Uterus (tissue), 4 donors: ENCODE results near the gene AP1G1. TPM values are rescaled to one million over a fixed set of nuclear protein-coding genes. Genes with fewer than 3 reads are reported as not detected.

Experiments used
- DNase-seq, 2 donors: peaks; one replicate each; pipeline ENCODE4 v3.0.0-alpha.2; 2019 to 2020
- H3K27ac ChIP-seq, 2 donors: fragments of 200-600 bp; sonication (generic); 1 replicate in 1 of 2; 2 replicates in 1 of 2; pipeline ENCODE4 v1.5.1; 2016 to 2018
- H3K27me3 ChIP-seq, 2 donors: fragments of 200-600 bp; sonication (generic); one replicate each; pipeline ENCODE4 v1.5.1; 2018 to 2019; ENCODE audit warnings: control low read depth in 1 of 2
- H3K36me3 ChIP-seq, 2 donors: fragments of 200-600 bp; sonication (generic); one replicate each; pipeline ENCODE4 v1.5.1; 2019; ENCODE audit warnings: control low read depth in 1 of 2
- H3K4me1 ChIP-seq, 2 donors: fragments of 200-600 bp; sonication (generic); one replicate each; pipeline ENCODE4 v1.5.1; 2018 to 2019; ENCODE audit warnings: control low read depth in 1 of 2
- H3K4me3 ChIP-seq, 2 donors: fragments of 200-600 bp; sonication (generic); 1 replicate in 1 of 2; 2 replicates in 1 of 2; pipeline ENCODE4 v1.5.1; 2018 to 2019; ENCODE audit warnings: mild to moderate bottlenecking in 1 of 2
- H3K9me3 ChIP-seq, 2 donors: fragments of 200-600 bp; sonication (generic); one replicate each; pipeline ENCODE4 v1.5.1; 2019; ENCODE audit warnings: control low read depth in 1 of 2
- POLR2A ChIP-seq, 2 donors: fragments of 450-650 bp; IDR thresholded peaks; one replicate each; pipeline ENCODE4 v1.6.1; 2016; ENCODE audit warnings: antibody characterized with exemption in 2 of 2, mild to moderate bottlenecking in 1 of 2, moderate library complexity in 1 of 2
- intact Hi-C: fragments of 100-400 bp; cut with DNase I; formaldehyde crosslinking; loops from one replicate; pipeline ENCODE4 v1.15.1; 2023; ENCODE audit warnings: low total_unique reads
- total RNA-seq, 4 donors: library from RNA; depleted of rRNA in 3 of 4; stranded (reverse); fragments of >200 nt in 3 of 4; gene quantifications; one replicate each; pipeline versions ENCODE4 v1.1.0 to v1.2.4, GENCODE V29; 2014 to 2023
- TF ChIP-seq, protein P1 (sequence below), 4 experiments: fragments of 200-600 bp in 2 of 4; fragments of 450-650 bp in 2 of 4; sonication (generic) in 2 of 4; IDR thresholded peaks; one replicate each; pipeline ENCODE4 v1.5.1; 2016 to 2019; ENCODE audit warnings: antibody characterized with exemption in 4 of 4, mild to moderate bottlenecking in 2 of 4, moderate library complexity in 1 of 4
- donor health status: DM: yes; HTN: yes; CAD: no.

The AP1G1 gene
- total RNA-seq, 4 donors from 2014 or later = 32.5 to 125 (median 56.4) TPM

DNA sequence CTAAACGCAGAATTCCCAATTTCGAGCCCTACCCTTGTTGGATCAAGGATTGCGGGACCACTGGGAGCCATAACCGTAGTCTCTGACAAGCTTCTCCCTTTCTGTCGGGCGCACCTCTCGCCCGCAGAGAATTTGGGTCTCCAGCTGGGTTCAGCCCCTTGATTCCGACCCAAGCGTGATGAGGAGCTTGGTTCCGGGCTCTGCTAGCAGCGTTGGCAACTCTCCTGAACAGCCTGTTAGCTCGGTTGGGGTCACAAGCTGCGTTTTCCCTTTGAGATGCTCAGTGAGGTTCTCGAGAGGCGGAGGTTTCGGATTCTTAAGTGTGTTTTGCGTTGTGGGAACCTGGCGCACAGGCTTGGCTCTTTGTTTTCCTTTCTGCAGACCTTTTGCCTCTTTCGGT is 37.8 kb upstream of the AP1G1 start:
- intact Hi-C loops = no loop called here
- Histone ChIP-seq H3K27ac (peak overlapping the region; percentile 88 to 89), H3K4me1 (no peaks in the 10 kb centered on the region), H3K4me3 (peak overlapping the region; percentile 73 to 94), H3K27me3 (no peaks in the 10 kb centered on the region), H3K9me3 (no peaks in the 10 kb centered on the region), H3K36me3 (no peaks in the 10 kb centered on the region)
- TF ChIP-seq, protein P1, sequence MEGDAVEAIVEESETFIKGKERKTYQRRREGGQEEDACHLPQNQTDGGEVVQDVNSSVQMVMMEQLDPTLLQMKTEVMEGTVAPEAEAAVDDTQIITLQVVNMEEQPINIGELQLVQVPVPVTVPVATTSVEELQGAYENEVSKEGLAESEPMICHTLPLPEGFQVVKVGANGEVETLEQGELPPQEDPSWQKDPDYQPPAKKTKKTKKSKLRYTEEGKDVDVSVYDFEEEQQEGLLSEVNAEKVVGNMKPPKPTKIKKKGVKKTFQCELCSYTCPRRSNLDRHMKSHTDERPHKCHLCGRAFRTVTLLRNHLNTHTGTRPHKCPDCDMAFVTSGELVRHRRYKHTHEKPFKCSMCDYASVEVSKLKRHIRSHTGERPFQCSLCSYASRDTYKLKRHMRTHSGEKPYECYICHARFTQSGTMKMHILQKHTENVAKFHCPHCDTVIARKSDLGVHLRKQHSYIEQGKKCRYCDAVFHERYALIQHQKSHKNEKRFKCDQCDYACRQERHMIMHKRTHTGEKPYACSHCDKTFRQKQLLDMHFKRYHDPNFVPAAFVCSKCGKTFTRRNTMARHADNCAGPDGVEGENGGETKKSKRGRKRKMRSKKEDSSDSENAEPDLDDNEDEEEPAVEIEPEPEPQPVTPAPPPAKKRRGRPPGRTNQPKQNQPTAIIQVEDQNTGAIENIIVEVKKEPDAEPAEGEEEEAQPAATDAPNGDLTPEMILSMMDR (IDR thresholded peaks at IDR 0.05) = no peak
- no peak for TF ChIP-seq POLR2A (IDR thresholded peaks at IDR 0.05)
- DNase-seq = no peak

DNA sequence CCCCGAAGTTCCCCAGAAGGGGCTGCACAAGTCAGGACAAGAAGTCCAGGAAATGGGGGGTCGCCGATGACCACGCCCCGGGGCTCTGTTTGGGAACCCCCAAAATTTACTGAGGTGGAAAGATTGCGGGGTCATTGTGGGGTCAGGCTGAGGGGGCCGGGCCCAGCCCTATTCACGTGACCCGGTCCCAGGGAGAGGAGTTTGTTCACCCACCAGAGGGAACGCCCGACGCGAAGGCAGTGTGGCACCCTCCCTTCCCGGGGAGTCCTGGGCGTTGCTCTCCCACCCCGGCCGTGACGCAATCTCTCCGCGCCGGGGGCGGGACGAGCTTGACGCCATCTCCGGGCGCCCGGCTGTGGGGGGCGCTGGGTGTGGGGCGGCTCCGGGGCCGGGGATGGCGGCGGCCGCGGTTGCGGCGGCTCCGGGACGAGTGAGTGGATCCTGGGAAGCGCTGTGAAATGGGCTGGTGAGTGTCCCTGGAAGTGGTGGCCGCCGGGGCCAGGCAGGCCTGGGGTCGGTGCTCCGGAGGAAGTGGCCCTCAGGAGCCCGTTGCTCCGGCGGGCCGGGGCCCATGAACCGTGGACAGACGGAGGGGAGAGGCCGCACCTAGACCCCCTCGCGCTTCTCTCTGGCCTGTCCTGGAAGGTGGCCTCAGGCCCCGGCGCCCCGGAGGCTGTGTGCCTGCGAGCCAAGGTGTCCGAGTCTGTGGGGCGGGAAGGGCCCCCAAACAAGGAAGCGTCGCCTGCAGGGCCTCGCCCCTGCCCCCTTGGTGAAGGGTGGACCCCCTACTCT is 37.2 kb upstream of the AP1G1 start, which contains the start of gene ATXN1L:
Gene ATXN1L, plus strand, starts transcription at position 338 of the 792 bp plus-strand sequence. CDS start 3,765 bp downstream, outside the sequence.
- intact Hi-C loops = no loop called here
- Histone ChIP-seq H3K4me3 (peak within 1 kb of the TSS; percentile 73 to 94), H3K36me3 (no peaks in the 10 kb centered on the region), H3K27ac (peak within 1 kb of the TSS; percentile 88 to 89), H3K4me1 (no peaks in the 10 kb centered on the region), H3K9me3 (no peaks in the 10 kb centered on the region), H3K27me3 (no peaks in the 10 kb centered on the region)
- TF ChIP-seq POLR2A (IDR thresholded peaks at IDR 0.05) = peak; percentile 74 to 90
- TF ChIP-seq, protein P1 (IDR thresholded peaks at IDR 0.05) = peak in 2 of 4 experiments; percentile 19 to 36
- peak; percentile 87 to 90 for DNase-seq

DNA sequence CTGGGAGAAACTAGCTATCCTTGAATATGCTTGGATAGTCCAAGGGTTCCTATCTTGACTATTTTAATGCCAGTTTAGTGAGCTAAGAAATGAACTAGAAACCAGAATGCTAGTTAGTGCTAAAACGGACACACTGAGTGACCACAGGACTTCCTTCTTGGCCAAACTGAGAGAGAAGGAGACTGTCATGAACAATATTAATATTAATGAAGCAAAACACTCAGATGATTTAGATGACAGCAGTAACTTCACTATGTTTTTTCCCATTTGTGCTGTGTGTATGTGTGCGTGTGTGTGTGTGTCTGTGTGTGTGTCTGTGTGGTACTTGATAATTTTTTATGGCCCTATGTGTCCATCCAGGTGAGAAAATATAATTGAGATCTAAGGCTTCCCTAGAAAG is 34.9 kb upstream of the AP1G1 start:
- Histone ChIP-seq H3K36me3 (no peaks in the 10 kb centered on the region), H3K27me3 (no peaks in the 10 kb centered on the region), H3K9me3 (no peaks in the 10 kb centered on the region), H3K4me3 (no peak overlapping the region), H3K4me1 (no peaks in the 10 kb centered on the region), H3K27ac (no peak overlapping the region)
- no peak for TF ChIP-seq POLR2A (IDR thresholded peaks at IDR 0.05)
- TF ChIP-seq, protein P1 (IDR thresholded peaks at IDR 0.05) = no peak
- intact Hi-C loops = no loop called here
- DNase-seq = no peak

DNA sequence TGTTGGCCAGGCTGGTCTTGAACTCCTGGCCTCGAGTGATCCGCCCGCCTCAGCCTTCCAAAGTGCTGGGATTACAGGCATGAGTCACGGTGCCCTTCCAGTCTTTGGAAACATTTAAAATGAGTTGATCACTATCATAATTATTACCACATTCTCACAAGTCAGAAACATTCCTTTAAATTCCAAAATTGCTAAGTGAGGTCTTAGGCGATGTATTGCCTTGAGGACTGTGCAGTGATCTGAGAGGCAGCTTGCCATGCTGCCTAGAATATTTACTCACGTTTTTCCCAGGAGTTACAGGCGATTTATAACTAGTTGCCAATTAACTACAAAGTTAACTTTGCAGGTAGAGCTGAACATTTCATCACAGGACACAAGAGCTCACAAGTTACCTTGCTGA is 31.4 kb upstream of the AP1G1 start:
- H3K27ac ChIP-seq = no peak overlapping the region
- H3K36me3 ChIP-seq = no peaks in the 10 kb centered on the region
- TF ChIP-seq, protein P1 (IDR thresholded peaks at IDR 0.05) = no peak
- TF ChIP-seq POLR2A (IDR thresholded peaks at IDR 0.05) = no peak
- no peaks in the 10 kb centered on the region for H3K4me1 ChIP-seq
- H3K9me3 ChIP-seq = no peaks in the 10 kb centered on the region
- H3K4me3 ChIP-seq = no peak overlapping the region
- no peaks in the 10 kb centered on the region for H3K27me3 ChIP-seq
- intact Hi-C loops = no loop called here
- no peak for DNase-seq

DNA sequence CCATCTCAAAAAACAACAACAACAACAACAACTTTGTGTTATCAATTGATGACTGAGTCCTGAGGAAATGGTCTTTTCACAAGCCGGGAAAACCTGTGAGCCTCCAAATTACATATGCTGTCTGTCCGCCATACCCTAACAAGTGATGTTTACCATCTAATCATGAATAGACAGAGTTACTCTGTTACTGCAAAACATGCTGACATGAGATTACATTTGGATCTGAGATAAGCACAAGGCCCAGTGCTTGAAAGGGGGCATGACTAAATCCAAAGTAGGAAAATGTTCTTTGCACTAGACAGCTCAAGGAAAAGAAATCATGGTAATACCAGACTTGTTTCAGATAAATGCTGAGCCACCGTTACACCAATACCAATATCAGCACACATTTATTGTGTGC is 28.5 kb upstream of the AP1G1 start:
- Histone ChIP-seq H3K9me3 (no peaks in the 10 kb centered on the region), H3K4me1 (no peaks in the 10 kb centered on the region), H3K27ac (no peak overlapping the region), H3K27me3 (no peaks in the 10 kb centered on the region), H3K36me3 (no peaks in the 10 kb centered on the region), H3K4me3 (no peak overlapping the region)
- intact Hi-C loops = no loop called here
- no peak for DNase-seq
- no peak for TF ChIP-seq POLR2A (IDR thresholded peaks at IDR 0.05)
- TF ChIP-seq, protein P1 (IDR thresholded peaks at IDR 0.05) = no peak
